Stimulated activated CD8-positive, alpha-beta memory T cell treated with anti-CD3 and anti-CD28 coated beads, Interleukin-15, amount 100 ng/mL, for 1 hour (primary cell): ENCODE data around the gene RAD9A.

Experiments used
- DNase-seq: peaks from one replicate; pipeline ENCODE4 v3.0.0-alpha.2; 2020; ENCODE audit warnings: low read depth

Gene RAD9A

DNA sequence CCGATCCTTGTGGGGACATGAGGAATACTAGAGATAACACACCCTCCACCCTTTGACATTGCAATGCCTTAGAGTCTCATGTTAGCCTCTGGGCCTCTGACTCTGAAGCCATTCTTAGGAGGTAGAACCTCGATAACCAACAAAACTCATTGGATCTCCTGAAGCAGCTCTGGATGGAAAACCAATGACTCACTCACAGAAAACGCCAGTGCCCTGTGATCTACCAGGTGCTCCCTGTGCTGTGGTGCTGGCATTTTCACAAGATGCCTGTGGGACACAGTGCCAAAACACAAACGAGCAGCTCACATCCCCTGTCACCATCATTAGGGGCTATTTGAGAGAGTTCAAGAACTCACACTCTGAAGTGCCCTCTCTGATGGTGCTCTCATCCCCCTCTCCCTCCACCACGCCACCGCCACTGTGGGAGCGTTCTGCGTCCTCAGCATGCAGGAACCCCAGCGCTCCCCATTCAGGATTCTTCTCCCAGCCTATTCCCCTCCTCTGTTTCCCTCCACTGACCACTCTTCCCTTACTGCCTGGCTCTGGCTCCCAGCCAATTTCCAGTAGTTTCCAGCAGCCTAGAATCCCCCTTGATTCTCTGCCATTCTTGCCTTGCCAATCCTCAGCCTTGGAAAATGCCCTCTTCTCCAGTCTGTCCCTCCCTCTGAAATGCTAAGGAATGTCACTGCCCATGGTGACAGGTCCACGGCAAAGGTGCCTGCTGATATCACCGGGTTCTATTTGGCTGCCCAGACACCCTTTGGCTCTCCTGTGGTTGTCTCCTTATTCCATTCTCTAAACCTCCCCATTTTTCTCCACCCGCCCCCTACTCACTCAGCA, 33.7 kb upstream of the RAD9A start:
- DNase-seq = no peak

DNA sequence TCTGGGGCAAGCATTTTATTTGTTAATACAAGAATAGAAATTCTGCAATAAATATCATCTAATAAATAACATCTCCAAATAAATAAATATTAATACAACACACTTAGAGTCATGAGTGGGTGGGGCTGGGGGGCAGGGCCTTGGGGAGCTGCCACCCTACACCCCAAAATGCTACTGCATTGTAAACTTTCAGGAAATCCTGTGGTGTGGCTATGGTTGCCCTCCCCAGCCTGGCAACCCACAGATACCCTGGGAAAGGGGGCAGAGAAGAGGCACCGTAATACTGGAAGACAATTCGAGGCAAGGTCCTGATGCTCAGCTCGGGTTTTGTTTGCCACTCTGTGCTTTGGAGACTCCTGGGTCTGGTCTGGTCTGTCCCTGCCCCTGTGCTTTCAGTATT, 27.6 kb upstream of the RAD9A start:
- no peak for DNase-seq

DNA sequence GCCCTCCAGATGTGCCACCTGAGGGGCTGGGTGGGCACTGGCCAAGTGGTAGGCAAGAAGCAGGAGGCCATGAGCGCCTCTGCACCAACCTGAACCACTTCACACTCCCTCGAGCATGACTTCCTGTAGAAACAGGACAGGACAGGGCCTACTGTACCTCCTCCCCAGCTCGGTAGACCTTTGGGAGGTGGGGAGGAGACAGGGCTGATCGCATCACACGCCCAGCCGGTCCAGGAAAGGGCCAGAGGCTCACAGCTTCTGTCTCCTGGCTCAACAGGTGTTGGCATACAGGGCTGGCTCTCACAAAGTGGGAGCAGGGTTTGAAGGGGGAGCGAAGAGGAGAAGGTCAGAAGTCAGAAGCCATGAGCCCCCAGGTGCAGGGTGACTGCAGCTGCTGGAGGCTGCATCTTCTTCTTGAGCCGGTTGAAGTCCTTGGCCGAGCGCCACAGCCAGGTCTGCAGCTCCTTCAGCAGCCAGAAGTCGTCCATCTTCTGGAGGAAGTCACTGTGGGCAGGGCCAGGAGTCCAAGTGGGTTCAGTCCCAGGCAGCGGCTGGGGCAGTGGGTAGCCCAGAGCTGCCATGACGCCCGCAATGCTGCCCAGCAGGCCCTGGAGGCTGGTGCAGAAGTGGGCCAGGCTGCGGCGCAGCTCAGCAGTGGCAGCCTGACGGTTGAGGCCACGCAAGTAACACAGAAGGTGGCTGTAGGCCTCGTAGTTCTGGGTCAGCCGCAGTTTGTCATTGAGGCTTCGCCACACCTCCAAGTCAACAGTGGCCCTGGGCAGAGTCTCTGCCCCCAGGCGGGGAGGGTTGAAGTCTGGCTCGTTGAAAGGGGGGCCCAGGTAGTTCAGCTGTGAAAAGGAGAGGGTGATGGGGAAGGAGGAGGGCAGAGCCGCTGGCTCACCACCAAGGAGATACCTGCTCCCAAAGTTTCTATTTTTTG, 26.7 kb upstream of the RAD9A start:
- DNase-seq = no peak

DNA sequence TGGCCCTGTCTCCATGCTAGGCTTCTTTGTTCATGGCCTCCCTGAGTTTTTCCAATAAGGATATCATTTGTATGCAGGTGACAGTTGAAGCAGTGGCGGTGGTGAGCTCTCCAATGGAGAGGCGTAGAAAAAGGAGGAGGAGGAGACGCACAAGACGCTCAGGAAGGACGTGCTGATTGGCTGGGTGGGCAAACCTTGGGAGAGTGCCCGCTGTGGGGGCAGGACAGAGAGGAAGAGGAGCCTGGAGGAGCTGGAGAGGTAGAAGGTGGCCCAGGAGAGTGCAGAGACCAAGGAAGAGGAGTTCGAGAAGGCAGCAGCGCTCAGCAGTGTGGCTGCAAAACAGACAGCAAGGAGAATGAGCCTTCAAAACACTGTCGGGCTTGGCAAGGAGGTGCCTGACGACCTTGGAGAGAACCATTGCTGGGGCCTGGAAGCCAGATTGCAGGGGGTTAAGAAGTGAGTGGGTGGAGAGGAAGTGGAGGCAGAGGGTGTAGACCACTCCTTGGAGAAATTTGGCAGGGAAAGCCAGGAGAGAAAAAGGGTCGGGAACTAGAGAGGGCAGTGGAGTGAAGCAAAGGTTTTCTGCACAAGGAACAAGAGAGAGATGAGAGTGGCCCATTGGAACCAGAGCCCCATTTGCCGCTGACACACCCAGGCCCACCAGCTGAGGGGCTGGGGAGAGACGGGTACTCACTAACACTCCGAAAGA, 25.9 kb upstream of the RAD9A start:
- no peak for DNase-seq

DNA sequence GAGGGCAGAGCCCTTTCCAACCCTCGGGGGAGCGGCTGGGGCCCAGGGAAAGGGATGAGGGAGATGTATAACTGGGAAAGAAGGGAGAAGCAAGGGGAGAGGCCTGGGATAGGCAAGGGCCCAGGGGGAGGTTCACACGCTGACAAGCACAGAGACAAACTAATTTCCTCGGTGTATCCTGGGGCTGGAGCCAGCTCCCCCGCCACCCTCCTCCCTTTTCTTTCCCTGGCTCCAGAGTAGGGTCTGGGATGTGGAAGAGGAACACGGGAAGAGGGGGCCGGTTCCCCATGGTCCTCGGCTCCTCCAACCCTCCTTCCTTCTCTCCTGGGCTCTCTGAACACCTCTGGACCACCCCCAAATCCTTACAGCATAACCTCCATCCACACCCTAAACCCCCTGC, 25.2 kb upstream of the RAD9A start:
- DNase-seq = no peak

DNA sequence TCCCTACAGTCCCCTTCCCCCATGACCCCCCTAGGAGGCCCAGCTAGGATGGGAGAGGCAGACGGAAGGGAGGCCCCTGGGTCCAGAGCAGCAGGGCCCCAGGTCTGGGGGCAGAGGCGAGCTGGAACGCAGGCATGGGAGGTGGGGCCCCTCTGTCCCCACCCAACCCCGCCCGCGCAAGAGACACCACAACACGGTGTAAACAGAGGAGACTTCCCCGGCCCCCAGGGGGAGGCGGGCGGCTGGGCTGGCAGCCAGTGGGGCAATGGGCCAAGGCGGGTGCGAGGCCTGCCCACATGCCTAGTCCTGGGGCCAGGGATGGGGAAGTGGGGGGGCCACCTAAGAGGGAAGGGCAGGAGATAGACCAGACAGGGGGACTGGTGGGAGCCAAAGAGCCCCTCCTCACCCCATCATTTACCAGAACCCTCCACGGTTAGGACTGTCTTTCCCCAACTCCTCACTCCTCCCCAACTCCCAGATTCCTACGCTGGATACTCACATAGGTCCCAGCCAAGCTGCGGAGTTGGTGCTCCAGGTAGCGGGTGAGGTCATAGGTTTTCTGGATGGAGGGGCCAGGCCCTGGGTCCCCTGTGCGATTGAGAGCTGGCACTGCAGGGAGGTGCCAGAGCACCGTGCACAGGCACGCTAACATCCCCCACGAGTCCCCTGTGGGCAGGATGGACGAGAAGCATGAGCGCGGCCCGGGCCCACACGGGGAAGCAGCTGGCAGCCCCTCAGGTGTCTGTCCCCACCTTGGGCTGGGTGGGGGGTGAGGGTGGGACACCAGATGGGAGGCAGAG, 24.6 kb upstream of the RAD9A start:
- DNase-seq = no peak

DNA sequence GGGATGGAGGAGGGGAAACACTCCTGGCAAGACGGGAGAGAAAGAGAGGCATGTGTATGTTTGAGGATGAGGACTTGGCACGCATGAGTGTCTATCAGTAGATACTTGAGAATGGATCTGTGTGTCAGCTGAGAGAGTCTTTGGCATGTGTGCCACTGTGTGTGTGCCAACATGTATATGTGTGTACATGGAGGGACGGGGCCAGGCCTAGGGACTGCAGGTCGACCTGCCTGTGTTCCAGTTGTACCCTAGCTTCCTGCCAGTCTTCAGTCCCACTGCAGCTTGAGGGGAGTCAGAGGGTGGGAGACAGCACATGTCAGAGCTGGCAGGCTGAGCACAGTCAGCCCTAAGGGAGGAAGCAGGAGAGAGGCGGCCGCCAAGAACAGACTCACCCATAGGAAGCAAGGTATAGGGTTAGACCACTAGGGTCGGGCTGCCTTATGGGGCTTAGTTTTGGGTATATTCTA, 24.0 kb upstream of the RAD9A start:
- DNase-seq = no peak

DNA sequence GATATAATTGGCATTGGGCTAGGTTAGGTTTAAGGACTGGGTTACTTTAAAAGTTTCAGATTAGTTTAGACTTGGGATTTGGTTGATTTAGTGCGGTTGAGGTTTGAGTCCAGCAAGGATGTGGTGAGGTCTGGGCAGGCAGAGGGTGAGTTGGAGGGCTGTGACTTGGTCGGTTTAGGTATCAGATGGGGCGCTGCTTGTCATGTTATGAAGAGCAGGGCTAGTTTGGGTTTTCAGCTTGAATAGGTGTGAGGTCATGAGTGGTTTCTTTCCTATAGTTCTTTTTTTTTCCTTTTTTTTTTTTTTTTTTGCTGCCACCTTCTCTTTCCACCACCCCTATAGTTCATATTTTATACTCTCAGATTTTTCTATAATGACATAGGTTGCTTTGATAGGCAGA, 23.2 kb upstream of the RAD9A start:
- DNase-seq = no peak

DNA sequence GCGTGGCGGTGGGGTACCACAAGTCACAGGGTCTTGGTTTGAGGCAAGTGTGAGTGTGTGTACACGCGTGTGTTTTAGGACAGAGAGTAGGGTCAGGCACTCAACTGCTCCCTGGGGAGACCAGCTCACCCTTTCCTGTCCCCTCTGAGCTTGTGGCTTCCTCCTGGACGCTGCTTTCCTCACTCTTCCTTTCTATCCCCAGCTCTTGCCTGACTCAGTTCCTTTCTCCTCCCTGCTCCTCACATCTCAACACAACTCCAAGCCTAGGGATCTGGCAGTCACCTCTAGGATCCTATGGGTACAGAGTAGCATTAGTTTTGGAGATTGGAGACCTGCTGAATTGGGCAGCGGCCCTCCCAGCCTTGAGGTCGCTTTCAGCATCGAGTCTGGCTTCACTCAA, 22.5 kb upstream of the RAD9A start:
- DNase-seq = no peak

DNA sequence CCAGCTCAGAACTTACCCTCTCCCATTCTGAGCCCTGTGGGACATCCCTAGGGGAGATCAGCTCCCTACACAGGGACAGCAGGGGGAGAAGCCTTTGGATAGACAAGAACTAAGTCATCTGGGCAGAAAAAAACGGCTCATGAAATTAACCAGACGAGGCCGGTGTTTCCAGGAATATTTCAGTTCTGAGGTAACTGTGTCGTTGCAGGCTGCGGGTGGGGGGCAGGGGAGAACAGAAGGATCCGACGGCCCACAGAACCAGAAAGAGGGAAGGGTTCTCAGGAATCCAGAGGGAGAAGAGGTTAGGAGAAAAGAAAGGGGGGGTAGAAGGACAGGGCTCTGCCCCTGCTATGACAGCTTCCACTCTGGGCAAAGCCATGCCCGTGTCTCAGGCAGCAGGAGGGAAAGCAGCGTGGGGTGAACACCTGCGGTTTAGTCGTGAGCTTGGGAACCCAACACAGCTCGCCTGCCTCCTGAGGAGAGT, 21.9 kb upstream of the RAD9A start:
- DNase-seq = no peak

DNA sequence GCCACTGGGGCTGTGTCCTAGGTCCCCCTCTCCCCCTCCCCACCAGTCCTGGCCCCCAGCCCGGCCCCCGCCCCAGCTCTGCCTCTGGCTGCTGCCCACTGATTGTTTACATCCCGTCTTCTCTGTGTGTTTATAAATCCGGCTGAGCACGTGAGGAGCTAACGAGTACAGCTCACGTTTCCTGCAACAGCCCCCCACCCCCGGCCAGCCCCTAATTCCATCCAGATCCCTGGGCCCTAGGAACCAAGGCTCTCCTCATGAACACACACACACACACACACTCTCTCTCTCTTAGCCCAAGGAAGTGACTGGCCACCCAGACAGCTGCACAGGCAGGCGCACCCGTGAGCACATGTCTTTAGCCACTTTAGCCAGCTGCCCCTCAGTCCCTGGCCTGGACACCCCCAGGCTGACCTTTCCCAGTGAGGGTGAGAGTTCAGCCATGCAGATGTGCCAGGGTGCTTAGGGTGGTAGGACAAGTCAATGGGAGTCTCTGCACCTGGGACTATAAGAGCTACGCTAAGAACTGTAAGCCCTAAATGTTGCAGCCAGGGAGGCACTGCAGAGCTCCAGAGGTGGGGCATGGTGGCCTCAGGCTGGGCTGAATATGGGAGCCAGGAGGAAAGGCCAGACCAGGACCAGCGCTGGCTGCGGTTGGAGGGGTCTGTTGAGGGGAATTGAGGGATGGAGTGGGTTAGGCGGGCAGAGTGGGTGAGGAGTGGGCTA, 21.3 kb upstream of the RAD9A start:
- DNase-seq = no peak

DNA sequence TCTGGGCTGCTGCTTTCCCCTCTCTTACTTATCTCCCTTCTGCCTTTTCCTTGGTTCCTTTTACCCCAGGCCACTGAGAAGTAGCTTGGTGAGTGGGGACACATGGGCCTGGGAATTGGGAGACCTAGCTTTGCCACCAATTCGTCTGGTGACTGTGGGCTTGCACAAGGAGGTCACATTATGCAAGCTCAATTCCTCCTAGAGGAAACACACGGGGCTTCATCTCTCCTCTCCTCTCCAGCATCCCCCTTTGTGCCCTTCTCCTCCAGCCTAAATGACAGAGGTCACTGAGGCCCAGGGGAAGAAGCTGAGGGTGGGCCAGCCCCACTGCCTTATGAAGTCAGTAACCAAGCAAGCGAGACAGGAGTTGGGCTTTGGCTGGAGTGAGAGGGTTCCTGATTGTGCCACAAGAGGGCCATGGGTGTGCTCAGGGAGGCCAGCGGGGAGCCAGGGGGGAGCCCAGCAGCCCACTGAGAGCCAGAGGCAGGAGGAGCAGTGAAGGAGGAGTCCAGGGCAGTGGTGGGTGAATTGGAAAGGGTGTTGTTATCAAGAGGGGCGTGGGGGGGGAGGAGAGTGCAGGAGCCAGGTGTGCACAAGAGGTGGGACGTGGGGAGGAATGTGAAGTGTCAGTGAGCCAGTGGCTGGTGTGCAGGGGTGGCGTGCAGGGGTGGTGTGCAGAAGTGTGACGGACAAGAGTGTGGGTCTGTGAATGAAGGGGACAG, 20.4 kb upstream of the RAD9A start:
- DNase-seq = no peak

DNA sequence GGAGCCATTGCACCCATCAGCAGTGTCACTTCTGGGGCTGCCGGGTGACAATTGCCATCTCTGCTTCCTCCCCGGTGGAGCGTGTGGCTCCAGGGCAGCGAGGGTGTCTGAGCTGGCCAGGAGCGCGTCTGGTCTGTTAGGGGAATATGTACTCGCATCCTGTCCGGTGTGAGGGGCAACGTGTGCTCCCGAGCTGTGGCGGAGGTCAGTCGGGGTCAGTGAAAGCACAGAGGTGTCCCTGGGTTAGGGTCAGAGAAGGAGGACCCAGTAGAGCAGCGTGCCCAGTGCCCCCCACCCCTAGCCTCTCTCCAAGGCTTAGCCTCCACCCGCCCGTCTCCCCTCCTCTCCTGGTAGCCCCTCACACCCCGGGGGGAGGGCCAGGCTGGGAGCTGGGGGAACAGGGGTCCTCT, 19.9 kb upstream of the RAD9A start:
- DNase-seq = no peak

DNA sequence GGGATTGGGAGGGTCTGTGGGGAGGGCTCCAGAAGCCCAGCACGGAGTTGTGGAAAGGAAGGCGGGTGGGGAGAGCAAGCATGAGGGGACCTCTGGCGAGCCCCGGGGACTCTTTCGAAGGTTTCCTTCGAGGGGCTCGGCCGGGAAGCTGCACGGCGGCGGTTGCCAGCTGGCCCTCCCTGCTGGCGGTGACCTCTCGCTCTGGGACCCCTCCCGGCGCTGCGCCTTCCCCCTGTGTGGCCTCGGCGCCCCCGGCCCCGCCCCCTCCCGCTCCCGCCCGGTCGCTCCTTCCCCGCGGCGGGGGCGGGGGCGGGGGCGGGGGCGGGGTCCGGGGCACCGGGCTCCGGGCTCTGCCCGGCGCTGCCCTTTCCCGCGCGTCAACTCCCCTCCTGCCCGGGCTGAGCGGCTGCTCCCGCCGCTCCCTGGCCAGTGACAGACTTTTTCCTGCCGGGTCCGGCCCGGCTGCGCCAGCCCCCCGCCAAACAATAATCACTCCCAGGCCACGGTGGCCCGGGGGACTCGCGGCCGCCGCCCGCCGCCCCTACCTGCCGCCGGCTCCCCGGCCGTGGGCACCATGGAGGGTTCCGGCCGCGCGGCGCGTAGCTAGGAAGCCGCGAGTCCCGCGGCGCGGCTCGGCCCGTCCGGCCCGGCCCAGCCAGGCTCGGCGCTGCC, 19.3 kb upstream of the RAD9A start:
- no peak for DNase-seq

DNA sequence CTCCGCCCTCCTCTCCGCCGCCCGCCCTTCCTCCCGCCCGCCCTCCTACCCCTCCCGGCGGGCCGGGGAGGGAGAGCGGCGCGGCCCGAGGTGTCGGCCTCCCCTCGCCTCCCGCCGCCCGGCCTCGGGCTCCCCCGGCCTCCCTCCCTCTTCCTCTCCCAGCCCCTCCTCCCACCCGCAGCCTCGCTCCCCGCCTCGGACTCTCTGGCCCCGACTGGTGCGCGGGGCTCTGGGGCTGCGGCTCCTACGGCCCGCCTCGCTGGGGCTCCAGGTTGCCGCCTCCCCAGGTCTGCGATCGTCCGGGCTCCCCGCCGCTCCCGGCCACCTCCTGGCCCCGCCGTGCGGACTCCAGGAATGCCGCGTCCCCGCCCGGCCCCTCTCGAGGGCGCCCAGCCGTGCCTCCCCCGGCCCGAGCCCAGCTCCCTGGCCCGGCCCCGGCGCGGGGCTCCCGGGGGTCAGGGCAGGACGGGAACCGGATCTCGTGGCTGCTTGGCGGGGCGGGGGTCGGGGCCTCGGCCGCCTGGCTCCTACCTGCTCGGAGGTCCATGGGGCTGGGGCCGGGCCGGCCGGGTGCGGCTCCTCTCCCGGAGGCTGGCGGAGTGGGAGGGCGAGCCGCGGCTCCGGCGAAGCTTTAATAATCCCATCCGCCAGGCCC, 18.7 kb upstream of the RAD9A start, which contains the start of gene CLCF1:
Gene CLCF1, minus strand, starts transcription at position 606 of the 655 bp plus-strand sequence. Its CDS starts 59 bp downstream, at position 547.
- DNase-seq = no peak

DNA sequence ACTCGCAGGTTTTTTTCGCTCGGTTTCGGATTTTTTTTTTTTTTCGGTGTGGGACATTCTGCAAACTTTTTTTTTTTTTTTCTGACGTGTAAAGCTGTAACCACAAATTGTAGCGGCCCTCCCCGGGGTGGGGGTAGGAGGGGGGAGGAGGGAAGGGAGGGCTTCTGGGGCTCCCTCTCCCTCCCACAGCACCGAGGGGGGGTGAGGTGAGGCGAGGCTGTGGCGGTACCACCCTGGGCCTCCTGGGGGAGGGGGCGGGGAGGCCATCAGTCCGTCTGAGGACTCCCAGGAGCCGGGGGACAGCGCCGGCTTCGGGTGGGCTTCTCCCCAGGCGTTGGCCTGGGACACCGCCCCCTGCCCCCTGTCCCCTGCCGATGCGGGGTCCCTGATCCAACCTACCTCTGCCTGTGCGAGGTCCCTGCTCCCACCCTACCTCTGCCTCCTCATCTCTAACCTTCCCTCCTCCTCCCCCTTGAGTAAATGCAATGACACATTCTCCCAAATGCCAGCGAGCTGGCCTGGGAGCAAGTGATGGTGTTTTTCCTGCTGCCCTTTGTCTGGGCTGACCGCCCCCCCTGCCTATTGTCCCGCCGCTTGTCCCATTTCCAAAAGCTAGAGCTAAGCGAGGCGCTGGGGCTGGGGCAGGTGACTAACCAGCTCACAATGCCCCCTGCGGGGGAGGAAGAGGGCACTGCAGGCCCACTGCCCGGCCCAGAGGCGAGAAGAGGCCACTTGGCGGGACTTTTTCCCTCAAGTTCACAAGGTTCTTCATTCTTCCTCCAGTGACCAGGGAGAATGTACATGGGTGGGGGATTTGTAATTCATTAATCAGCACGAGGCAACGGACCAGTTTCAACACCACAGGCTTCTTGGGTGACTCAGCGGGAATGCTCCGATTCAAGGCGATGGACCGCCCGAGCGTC, 17.9 kb upstream of the RAD9A start:
- DNase-seq = peak; percentile 48

DNA sequence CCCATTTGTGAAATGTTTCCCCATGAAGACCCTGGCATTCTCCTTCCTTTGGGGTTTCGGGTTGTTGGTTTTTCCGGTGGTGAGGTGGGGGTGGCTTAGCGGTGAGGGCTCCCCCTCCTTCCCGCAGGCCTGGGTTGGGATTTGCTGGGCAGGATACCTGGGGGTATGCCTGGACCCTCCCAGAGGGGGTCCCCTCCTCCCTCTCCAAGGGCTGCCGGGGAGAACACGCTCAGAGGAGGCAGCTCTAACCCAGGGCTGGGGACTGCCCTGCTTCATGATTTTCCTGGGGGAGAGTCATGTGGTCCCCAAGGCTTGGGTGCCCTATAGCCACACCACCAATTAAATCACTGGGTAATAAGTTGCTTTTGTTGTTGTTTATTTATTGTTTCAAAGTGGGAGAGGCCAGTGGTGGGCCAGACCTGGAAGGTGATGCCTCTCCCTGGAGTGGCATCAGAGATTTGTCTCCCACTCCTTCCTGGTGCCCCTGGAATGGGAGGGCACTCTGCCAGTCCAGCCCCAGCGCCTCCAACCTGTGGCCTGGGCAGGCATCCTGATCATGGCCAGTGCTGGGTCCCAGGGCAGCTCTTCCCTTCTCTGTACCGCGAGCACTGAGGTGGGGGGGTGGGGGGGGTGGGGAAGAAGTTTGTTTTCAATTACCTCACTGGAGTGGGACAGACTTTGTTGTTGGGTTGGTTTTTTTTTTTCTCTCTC, 17.1 kb upstream of the RAD9A start:
- DNase-seq = no peak
